ENCODE results near the gene SPINT1.

- TF ChIP-seq POLR2A (IDR thresholded peaks at IDR 0.05; ENCODE audit: extremely low read depth, insufficient read length): no peak
- TF ChIP-seq, protein P1, sequence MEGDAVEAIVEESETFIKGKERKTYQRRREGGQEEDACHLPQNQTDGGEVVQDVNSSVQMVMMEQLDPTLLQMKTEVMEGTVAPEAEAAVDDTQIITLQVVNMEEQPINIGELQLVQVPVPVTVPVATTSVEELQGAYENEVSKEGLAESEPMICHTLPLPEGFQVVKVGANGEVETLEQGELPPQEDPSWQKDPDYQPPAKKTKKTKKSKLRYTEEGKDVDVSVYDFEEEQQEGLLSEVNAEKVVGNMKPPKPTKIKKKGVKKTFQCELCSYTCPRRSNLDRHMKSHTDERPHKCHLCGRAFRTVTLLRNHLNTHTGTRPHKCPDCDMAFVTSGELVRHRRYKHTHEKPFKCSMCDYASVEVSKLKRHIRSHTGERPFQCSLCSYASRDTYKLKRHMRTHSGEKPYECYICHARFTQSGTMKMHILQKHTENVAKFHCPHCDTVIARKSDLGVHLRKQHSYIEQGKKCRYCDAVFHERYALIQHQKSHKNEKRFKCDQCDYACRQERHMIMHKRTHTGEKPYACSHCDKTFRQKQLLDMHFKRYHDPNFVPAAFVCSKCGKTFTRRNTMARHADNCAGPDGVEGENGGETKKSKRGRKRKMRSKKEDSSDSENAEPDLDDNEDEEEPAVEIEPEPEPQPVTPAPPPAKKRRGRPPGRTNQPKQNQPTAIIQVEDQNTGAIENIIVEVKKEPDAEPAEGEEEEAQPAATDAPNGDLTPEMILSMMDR (IDR thresholded peaks at IDR 0.05; ENCODE audit: low read depth, low read length): no peak
Measured at GRCh38 chr15:40900256-40901052, 56.6 kb downstream of the SPINT1 start.

Measured in NB4 (cell line).